Fibroblast of lung (primary cell): ENCODE measurements around the gene CALR3.

Experiments
- EZH2 ChIP-seq: IDR thresholded peaks from 2 replicates; pipeline ENCODE4 v1.5.1; 2012; ENCODE audit warnings: low read length, control low read depth, mild to moderate bottlenecking; ENCODE audit errors: missing control alignments
- TF ChIP-seq, protein P1 (sequence below), 2 donors: IDR thresholded peaks in 1 of 2; conservative IDR thresholded peaks in 1 of 2; 1 replicate in 1 of 2; 2 replicates in 1 of 2; pipeline ENCODE4 v1.5.1; 2011 to 2012; ENCODE audit warnings: low read length in 2 of 2, control low read depth in 1 of 2, inconsistent platforms in 1 of 2, low read depth in 1 of 2, mild to moderate bottlenecking in 1 of 2

DNA sequence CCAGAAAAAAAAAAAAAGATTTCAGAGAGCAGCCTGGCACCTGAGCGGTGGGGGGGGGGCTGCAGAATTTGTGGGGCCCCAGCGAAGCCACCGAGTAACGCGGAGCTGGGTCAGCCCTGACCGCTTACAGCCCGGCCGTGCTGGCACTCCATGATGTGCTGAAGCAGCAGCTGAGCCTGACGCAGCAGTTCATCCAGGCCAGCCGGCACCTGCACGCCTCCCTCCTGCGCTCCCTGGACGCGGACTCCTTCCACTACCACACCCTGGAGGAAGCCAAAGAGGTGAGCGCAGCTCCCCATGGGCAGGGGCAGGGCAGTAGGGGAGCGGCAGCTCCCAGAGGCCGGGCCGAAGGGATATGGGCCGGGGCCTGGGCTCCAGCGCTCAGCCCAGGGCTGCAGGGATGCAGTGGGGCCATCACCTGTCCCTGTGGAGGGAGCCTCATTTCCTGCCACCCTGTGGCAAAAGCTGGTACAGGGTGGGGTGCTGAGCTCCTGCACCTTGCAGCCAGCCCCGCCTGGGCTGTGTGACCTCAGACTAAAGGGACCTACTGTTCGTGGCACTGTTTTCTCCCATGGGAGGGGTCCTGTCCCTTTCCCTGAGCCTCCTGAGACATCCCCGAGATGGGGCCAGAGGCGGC, 18.5 kb upstream of the CALR3 start:
- TF ChIP-seq, protein P1, sequence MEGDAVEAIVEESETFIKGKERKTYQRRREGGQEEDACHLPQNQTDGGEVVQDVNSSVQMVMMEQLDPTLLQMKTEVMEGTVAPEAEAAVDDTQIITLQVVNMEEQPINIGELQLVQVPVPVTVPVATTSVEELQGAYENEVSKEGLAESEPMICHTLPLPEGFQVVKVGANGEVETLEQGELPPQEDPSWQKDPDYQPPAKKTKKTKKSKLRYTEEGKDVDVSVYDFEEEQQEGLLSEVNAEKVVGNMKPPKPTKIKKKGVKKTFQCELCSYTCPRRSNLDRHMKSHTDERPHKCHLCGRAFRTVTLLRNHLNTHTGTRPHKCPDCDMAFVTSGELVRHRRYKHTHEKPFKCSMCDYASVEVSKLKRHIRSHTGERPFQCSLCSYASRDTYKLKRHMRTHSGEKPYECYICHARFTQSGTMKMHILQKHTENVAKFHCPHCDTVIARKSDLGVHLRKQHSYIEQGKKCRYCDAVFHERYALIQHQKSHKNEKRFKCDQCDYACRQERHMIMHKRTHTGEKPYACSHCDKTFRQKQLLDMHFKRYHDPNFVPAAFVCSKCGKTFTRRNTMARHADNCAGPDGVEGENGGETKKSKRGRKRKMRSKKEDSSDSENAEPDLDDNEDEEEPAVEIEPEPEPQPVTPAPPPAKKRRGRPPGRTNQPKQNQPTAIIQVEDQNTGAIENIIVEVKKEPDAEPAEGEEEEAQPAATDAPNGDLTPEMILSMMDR (conservative IDR thresholded peaks at IDR 0.05 in 1 of 2, IDR thresholded peaks at IDR 0.05 in 1 of 2; ENCODE audit: low read depth in 1 of 2, low read length in 2 of 2), result no peak
- no peak for TF ChIP-seq EZH2
